Right renal cortex interstitium (tissue), 3 donors: ENCODE results near the gene NCOA1. TPM values are rescaled to one million over a fixed set of nuclear protein-coding genes. Genes with fewer than 3 reads are reported as not detected.

ENCODE experiments used
- DNase-seq, 3 donors: peaks; one replicate each; pipeline ENCODE4 v3.0.0-alpha.2; 2013; ENCODE audit warnings: low read depth in 3 of 3, low spot score in 2 of 3
- polyA plus RNA-seq, 3 donors: library from polyadenylated mRNA; unstranded; fragments of 120-200 nt; gene quantifications; one replicate each; pipeline ENCODE4 v1.2.1, GENCODE V29; 2013; ENCODE audit not compliant: insufficient read length in 3 of 3

Gene NCOA1
- polyA plus RNA-seq, 3 donors: 45.9 to 49.5 (median 48.4) TPM

- DNase-seq: no peak
Observed at GRCh38 chr2:24725956-24726355, 234.9 kb downstream of the NCOA1 start.

- DNase-seq: no peak
Observed at GRCh38 chr2:24730481-24730880, 239.4 kb downstream of the NCOA1 start.

GRCh38 chr2:24731040-24731439, 240.0 kb downstream of the NCOA1 start:
- DNase-seq: no peak

GRCh38 chr2:24731923-24732322, 240.9 kb downstream of the NCOA1 start:
- no peak for DNase-seq

GRCh38 chr2:24734741-24735140, 243.7 kb downstream of the NCOA1 start:
- DNase-seq: no peak

- no peak for DNase-seq
Observed at GRCh38 chr2:24739354-24740025, 248.4 kb downstream of the NCOA1 start.

- DNase-seq: no peak
Observed at GRCh38 chr2:24740142-24740541, 249.1 kb downstream of the NCOA1 start.

- DNase-seq: no peak
Observed at GRCh38 chr2:24742730-24743129, 251.7 kb downstream of the NCOA1 start.

- no peak for DNase-seq
Observed at GRCh38 chr2:24743924-24744323, 252.9 kb downstream of the NCOA1 start.

GRCh38 chr2:24744356-24744755, 253.3 kb downstream of the NCOA1 start:
- no peak for DNase-seq

GRCh38 chr2:24745825-24746224, 254.8 kb downstream of the NCOA1 start:
- no peak for DNase-seq

GRCh38 chr2:24747299-24747698, 256.2 kb downstream of the NCOA1 start:
- no peak for DNase-seq

- no peak for DNase-seq
Observed at GRCh38 chr2:24749069-24749691, 258.1 kb downstream of the NCOA1 start.

GRCh38 chr2:24754985-24755705, 264.1 kb downstream of the NCOA1 start:
- no peak for DNase-seq

- DNase-seq: no peak
Observed at GRCh38 chr2:24756789-24757188, 265.7 kb downstream of the NCOA1 start.

- DNase-seq: no peak
Observed at GRCh38 chr2:24761866-24762265, 270.8 kb downstream of the NCOA1 start.

- DNase-seq: no peak
Observed at GRCh38 chr2:24762518-24762917, 271.5 kb downstream of the NCOA1 start.

- DNase-seq: no peak
Observed at GRCh38 chr2:24763843-24764242, 272.8 kb downstream of the NCOA1 start.

GRCh38 chr2:24766609-24767008, 275.6 kb downstream of the NCOA1 start:
- no peak for DNase-seq

- no peak for DNase-seq
Observed at GRCh38 chr2:24768013-24768412, 277.0 kb downstream of the NCOA1 start.

GRCh38 chr2:24768601-24769000, 277.5 kb downstream of the NCOA1 start:
- no peak for DNase-seq

GRCh38 chr2:24771061-24771460, 280.0 kb downstream of the NCOA1 start:
- DNase-seq: no peak
